Stimulated activated CD8-positive, alpha-beta memory T cell treated with anti-CD3 and anti-CD28 coated beads, Interleukin-7, amount 100 ng/mL, for 1 hour (primary cell): ENCODE results near the gene ANO2.
"Not testable (repeated sequence)": the region's sequence is repeated elsewhere in the genome, so short reads cannot be mapped to it uniquely, and the experiment has no call there.

Experiments used
- DNase-seq, 2 donors: peaks; one replicate each; pipeline ENCODE4 v3.0.0-alpha.2; 2020; ENCODE audit warnings: low read depth in 2 of 2

Gene ANO2

GRCh38 chr12:5887819-5888218 lies 57.2 kb downstream of the ANO2 start:
- not testable (repeated sequence) for DNase-seq

- no peak for DNase-seq
Observed at GRCh38 chr12:5884866-5885265, 60.2 kb downstream of the ANO2 start.

GRCh38 chr12:5884285-5884684 lies 60.8 kb downstream of the ANO2 start:
- DNase-seq, result no peak

DNA sequence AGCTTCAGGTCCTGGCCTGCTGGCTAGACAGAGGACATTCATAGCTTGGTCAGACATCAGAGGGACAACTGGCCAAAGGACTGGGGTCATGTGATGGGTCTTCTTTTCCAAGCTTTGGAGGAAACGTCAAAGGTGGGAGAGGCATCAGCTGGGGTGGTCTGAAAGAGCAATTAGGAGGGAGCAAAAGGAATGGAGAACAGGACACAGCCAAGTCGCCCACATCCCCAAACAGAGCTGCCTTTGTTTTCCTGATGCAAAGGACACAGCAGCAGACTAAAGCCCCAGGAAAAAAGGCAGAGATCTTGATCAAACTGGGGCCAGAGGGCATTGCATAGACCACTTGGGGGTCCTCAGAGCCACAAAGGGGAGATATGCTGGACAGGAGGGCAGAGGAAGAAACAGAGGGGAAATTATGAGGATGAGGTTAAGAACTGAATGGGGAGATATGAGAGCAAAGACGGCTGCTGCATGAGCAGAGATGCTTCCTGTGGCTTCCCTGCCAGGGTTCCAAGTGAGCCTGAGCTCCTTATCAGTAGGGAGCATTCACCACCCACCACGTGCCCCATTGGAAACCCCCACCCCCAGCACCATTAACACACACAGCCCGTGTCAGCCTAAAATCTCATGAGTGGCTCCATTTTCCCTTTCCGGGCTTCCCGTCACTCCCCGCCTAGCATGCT lies 62.4 kb downstream of the ANO2 start:
- DNase-seq, result no peak

- DNase-seq, result no peak
Observed at GRCh38 chr12:5881666-5882065, 63.4 kb downstream of the ANO2 start.

DNA sequence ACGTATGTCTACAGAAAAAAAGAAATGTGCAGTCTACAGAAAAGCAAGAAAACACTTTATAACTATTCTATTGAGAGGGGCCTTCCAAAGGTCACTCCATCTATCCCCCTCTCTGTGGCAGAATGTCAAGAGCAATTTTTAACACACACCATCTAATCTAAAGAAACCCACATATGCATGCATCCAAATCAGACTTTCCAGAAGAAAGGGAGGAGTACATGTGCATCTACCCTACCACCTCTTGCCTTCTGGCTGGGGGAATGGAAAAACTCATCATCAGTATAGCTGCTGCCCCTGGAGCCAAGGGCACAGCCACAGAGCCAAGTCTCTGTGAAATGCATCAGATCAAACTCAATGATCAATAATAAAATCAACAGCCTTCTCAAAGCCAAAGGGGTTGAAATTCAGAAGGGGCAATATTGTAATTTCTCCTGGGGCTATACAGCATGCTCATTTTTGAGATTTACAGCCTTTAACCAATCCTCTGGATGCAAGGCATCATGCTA lies 63.9 kb downstream of the ANO2 start:
- DNase-seq, result no peak

- DNase-seq, result no peak
Observed at GRCh38 chr12:5875851-5876250, 69.2 kb downstream of the ANO2 start.

DNA sequence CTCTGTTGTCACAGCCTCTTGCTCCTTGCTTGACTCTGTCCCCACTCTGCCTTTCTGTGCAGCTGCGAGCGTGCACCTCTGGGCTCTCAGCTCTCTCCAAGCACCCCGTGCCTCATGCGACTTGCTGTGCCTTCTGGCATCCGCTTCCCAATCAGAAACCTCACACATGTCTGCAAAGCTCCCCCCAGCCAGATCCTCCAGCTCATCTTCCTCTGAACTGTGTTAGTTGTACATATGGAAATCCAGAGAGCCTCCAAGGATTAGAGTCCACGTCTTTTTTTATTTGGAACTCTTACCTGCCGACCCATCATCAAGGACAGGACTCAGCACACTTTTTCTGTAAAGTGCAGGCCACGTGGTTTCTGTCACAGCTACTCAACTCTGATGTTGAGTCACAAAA lies 70.5 kb downstream of the ANO2 start:
- DNase-seq, result no peak

- DNase-seq, result no peak
Observed at GRCh38 chr12:5873281-5873919, 71.7 kb downstream of the ANO2 start.

DNA sequence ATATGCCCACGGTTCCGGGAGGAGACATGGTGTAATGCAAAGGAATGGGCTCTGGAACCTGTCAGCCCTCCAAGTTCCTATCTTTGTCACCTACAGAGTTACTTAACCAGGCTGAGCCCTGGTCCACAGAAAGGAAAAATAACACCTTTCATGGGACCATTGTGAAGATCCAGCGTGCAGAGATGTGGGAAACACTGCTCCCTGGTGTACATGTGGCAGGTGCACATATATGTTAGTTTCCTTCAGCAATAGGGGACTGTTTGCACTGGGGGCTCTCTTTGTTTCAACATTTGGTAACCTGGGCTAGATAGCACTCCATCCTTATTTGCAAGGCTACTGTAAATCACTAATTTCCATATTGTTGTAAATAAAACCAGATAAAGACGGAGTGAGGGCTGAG lies 72.3 kb downstream of the ANO2 start:
- no peak for DNase-seq

DNA sequence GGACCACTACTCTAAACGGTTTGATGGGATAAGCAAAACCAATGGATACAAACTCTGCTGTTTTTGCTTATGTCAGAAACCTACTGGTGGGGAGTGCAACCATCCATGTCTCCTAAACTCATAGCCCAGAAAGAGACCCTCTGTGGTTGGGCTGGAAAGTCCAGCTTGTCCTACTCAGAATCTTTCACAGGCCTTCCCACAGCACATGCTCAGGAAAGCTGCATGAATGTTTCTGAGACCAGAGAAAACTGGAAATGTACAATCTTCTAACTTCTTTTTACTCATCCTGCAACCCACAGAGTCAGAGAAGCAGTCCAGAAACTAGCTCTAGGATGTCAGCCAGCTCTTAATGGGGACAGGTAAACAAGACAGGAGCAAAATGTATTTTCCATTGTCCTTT lies 73.3 kb downstream of the ANO2 start:
- no peak for DNase-seq

DNA sequence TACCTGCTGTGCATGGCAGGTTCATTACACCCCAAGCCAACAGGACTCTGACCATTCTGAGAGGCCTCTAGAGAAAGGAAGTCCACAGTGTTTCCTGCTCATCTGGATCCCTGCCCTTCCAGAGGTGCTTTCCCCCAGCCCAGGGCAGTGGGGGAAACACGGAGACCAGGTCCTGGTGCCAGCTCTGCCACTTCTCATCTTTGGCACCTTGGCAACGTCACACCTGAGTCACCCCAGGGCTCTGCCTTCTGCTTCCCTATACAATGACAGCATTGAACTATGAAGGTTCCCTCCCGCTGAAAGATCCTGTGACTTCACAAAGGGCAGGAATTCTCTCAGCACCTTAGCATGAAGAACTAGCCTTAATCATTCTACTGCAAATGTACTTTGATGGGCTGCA lies 74.9 kb downstream of the ANO2 start:
- DNase-seq, result no peak

GRCh38 chr12:5868625-5869295 lies 76.3 kb downstream of the ANO2 start:
- no peak for DNase-seq

- no peak for DNase-seq
Observed at GRCh38 chr12:5865397-5865796, 79.7 kb downstream of the ANO2 start.

GRCh38 chr12:5864972-5865371 lies 80.1 kb downstream of the ANO2 start:
- no peak for DNase-seq

GRCh38 chr12:5864301-5864700 lies 80.8 kb downstream of the ANO2 start:
- DNase-seq, result no peak

- DNase-seq, result no peak
Observed at GRCh38 chr12:5861416-5861815, 83.6 kb downstream of the ANO2 start.

DNA sequence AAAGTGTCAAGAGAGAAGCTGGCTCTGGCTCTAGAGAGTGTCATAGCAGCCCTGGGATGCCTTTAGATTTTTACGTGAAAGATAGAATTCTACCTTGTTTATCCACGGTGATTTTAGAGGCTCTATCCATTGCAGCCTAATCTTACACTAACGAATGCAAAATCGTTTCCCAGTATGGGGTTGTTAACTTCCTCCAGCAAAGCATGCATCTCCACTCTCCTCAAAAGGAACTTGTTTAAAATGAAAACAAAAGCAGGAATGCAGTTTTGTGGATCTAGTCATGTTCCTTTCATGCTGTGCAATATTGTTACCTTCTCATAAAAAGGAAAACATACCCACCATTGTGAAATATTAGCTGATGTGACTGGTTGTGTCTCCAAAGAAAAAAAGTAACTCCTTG lies 88.4 kb downstream of the ANO2 start:
- no peak for DNase-seq

DNA sequence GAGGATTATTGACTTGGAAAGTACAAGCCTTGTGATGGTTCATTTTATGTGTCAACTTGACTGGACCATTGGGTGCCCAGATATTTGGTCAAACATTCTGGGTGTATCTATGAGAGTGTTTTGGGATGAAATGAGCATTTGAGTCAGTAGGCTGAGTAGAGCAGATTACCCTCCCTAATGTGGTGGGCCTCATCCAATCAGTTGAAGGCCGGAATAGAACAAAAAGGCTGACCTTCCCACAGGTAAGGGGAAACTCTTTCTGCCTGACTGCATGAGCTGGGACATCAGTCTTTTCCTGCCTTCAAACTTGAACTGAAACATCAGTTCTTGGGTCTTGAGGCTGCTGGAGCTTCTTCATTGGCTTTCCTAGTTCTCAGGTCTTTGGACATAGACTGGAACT lies 98.1 kb downstream of the ANO2 start:
- no peak for DNase-seq

GRCh38 chr12:5840944-5841343 lies 104.1 kb downstream of the ANO2 start:
- no peak for DNase-seq

GRCh38 chr12:5830111-5830510 lies 114.9 kb downstream of the ANO2 start:
- no peak for DNase-seq

- no peak for DNase-seq
Observed at GRCh38 chr12:5827591-5827990, 117.5 kb downstream of the ANO2 start.

DNA sequence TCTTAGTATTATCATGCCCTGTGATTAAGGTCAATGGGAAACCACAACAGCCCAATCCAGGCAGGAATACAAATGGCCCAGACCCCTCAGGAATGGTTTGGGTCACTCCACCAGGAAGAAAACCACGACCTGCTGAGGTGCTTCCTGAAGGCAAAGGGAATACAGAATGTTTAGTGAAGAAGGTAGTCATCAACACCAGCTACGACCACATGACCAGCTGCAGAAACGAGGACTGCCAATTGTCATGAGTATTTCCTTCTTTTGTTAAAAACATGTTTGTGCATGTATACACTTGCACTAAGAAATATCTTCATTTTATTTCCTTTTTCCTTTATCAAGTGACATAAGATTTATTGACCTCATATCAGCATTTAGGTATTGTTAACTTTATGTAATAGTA lies 119.3 kb downstream of the ANO2 start:
- DNase-seq, result not testable (repeated sequence)
